Measurements from ENCODE around the gene ARHGAP42.

ARHGAP42 gene

DNA sequence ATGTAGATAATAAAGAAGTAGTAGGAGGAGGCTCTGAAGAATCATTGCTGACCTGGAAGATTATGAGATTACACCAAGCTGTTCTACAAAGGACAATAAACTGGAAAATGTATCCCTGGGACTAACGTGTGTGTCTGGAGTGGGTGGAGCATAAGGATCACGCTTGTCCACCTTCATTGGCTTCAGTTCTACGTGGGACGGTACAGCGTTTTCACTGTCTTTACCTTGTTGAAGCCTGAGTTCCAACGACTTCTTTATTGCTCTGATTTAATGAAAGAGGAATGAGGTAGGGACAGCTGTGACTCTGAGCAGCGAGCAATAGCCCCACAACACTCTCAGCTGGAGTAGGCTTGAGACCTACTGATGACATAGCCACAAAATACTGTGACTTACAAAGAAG is 87.0 kb downstream of the ARHGAP42 start:
- no peak for DNase-seq (ENCODE audit: low read depth)
- H3K4me3 ChIP-seq (ENCODE audit: low read length) = no peak overlapping the region
- TF ChIP-seq, protein P1, sequence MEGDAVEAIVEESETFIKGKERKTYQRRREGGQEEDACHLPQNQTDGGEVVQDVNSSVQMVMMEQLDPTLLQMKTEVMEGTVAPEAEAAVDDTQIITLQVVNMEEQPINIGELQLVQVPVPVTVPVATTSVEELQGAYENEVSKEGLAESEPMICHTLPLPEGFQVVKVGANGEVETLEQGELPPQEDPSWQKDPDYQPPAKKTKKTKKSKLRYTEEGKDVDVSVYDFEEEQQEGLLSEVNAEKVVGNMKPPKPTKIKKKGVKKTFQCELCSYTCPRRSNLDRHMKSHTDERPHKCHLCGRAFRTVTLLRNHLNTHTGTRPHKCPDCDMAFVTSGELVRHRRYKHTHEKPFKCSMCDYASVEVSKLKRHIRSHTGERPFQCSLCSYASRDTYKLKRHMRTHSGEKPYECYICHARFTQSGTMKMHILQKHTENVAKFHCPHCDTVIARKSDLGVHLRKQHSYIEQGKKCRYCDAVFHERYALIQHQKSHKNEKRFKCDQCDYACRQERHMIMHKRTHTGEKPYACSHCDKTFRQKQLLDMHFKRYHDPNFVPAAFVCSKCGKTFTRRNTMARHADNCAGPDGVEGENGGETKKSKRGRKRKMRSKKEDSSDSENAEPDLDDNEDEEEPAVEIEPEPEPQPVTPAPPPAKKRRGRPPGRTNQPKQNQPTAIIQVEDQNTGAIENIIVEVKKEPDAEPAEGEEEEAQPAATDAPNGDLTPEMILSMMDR (conservative IDR thresholded peaks at IDR 0.05; ENCODE audit: low read depth, low read length) = no peak

DNA sequence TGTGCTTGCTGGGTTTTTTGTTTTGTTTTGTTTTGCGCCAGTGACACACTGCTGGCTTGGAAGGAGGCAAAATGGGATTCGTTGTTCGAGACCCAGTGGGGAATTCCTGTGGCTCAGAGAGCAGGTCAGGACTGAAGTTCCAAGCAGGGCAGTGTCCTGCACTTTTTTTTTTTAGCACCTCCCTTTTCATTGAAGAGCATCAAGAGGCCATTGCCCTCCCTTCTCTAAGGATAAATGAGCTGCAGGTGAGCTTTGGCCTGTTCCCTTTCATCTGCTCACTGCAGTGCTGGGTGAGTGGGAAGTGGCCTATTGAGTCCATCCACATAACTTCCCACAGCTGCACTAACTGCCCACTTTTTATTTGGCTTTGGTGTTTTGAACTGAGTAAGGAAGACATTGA is 87.8 kb downstream of the ARHGAP42 start:
- TF ChIP-seq, protein P1 (conservative IDR thresholded peaks at IDR 0.05; ENCODE audit: low read depth, low read length) = no peak
- DNase-seq (ENCODE audit: low read depth) = no peak

DNA sequence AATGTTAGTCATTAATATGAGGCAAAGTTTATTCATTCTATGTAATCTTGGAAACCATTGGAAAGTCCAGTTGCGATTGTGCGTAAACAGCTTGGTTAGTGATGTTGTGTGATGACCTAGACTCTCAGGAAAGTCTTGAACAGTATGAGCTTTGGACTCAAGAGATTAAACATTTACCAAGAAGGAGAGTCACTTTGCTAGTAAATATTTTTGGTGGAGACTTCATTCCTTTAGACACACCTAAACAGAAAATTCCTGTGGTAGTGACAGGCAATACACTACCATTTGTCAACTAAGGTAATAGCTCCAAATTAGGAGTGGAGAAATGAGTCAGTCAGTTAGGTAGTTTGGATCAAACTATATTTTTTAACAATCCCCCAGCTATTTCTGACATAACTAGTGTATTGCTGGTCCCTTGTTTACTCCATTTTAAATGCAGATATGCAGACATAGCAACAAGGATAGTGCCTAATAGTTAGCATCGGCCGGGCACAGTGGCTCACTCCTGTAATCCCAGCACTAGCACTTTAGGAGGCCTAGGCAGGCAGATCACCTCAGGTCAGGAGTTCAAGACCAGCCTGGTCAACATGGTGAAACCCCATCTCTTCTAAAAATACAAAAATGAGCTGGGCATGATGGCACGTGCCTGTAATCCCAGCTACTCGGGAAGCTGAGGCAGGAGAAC is 89.3 kb downstream of the ARHGAP42 start:
- TF ChIP-seq, protein P1 (conservative IDR thresholded peaks at IDR 0.05; ENCODE audit: low read depth, low read length) = no peak
- H3K4me3 ChIP-seq (ENCODE audit: low read length) = no peak overlapping the region
- DNase-seq (ENCODE audit: low read depth) = no peak

More for the DNA sequence above, 87.8 kb downstream of the ARHGAP42 start:
- no peak overlapping the region for H3K4me3 ChIP-seq (ENCODE audit: low read length)

DNA sequence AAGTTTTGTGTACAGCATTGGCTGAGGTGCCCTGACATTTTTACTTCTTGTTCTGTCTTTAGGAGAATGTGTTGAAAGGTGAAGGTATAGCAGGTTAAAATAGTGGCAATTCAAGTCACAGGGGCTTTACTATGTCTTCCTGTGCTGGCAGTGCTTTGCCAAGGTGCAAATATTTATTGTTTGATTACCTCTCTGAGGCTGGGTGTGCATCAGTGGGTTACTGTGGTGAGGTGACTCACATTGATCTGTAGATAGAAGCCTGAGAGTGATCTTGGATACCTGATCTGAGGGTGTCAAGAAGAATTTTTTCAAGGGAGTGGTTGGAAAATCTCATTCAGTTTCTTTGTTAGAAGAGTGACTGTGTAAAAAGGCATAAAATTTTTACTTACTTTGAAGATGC is 90.0 kb downstream of the ARHGAP42 start:
- no peak overlapping the region for H3K4me3 ChIP-seq (ENCODE audit: low read length)
- TF ChIP-seq, protein P1 (conservative IDR thresholded peaks at IDR 0.05; ENCODE audit: low read depth, low read length) = no peak
- DNase-seq (ENCODE audit: low read depth) = no peak

DNA sequence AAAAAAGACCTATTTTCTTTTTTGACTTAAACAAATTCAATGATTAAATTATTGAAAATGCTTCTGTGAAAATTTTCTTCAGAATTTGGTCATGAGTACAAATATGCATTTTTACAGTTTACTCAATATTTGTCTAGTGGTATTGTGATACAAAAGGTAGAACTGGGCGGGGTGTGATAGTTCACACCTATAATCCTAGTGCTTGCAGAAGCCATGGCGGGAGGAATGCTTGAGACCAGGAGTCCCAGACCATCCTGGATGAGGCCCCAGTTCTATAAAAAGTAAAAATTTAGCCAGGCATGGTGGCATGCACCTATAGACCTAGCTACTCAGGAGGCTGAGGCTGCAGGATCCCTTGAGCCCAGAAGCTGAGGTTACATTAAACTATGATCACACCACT is 90.6 kb downstream of the ARHGAP42 start:
- H3K4me3 ChIP-seq (ENCODE audit: low read length) = no peak overlapping the region
- no peak for DNase-seq (ENCODE audit: low read depth)
- TF ChIP-seq, protein P1 (conservative IDR thresholded peaks at IDR 0.05; ENCODE audit: low read depth, low read length) = no peak

DNA sequence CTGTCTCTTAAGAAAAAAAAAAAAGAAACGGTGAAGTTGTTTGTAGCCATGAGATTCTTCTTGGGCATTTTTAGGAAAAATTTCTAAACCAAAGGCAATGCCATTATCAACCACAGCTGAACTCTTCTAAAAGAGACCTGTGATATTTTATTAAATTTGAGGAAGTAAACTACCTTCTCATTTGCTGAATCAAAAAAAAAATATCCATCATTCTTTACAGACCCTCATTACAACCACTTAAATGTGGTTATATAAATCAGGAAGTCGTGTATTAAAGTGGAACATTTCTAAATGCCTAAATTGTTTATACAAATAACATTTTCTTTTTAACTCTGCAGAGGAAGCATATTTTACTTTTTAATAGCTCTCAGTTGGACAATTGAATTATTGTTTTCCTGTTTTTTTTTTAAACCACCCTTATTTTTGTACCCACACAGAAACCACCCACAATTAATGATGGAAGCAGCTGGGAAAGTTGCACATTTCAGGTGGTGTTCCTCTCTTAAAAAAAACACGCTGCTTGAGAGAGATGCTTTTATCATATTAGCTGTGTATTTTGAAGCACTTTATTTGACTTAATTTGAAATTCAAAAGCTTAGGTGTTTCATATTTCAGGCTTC is 91.2 kb downstream of the ARHGAP42 start:
- no peak for DNase-seq (ENCODE audit: low read depth)
- no peak overlapping the region for H3K4me3 ChIP-seq (ENCODE audit: low read length)
- TF ChIP-seq, protein P1 (conservative IDR thresholded peaks at IDR 0.05; ENCODE audit: low read depth, low read length) = no peak

DNA sequence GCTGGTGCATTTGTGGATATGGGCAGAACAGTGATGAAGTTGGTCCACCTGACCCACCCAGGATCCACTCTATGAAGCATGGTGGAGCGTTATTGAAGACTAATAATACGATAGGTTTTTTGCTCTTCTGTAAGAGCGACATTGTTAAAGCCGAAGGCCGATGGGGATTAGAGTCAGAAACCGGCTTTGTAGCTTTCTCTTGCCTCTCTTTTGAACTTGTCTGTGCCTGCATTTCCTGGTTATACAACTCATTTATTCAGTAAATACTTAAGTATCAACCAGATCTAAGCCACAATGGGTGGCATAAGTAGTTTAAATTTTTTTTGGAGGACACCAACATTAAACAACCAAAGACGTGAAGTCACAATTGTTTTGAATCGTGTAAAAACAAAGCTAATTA is 93.4 kb downstream of the ARHGAP42 start:
- TF ChIP-seq, protein P1 (conservative IDR thresholded peaks at IDR 0.05; ENCODE audit: low read depth, low read length) = no peak
- DNase-seq (ENCODE audit: low read depth) = no peak
- no peak overlapping the region for H3K4me3 ChIP-seq (ENCODE audit: low read length)

All from retinal pigment epithelial cell (primary cell).